B cell (primary cell): ENCODE results near the gene ATP9B. TPM values are rescaled to one million over a fixed set of nuclear protein-coding genes. Genes with fewer than 3 reads are reported as not detected.

Source experiments
- ATAC-seq: fragments of 200-7000 bp; cut with Tn5 transposase; one replicate; pipeline ENCODE4 v1.10.0; 2021; ENCODE audit warnings: low read depth, mild to moderate bottlenecking, moderate number of reproducible peaks, moderate library complexity
- CTCF ChIA-PET: fragments of 350-600 bp; sonication (Branson Sonifier 250); formaldehyde crosslinking; loops from one replicate; lab custom pipeline; 2021; ENCODE audit warnings: antibody characterized with exemption, inconsistent platforms; lab: Charles Lee
- POLR2A ChIA-PET: fragments of 350-600 bp; sonication (Branson Sonifier 250); formaldehyde crosslinking; loops from one replicate; lab custom pipeline; 2021; ENCODE audit warnings: antibody characterized with exemption; lab: Charles Lee
- DNase-seq: peaks from one replicate; pipeline ENCODE4 v3.0.0; 2013
- H2AFZ ChIP-seq: 2 replicates; pipeline ENCODE4 v1.6.1; 2012; ENCODE audit warnings: mild to moderate bottlenecking, low read depth, low read length; ENCODE audit not compliant: insufficient read depth, poor library complexity, severe bottlenecking
- H3K27ac ChIP-seq, 2 donors: 1 replicate in 1 of 2; 2 replicates in 1 of 2; pipeline ENCODE4 v1.5.1; 2012 to 2013; ENCODE audit warnings: low read length in 2 of 2, mild to moderate bottlenecking in 2 of 2, moderate library complexity in 1 of 2
- H3K27me3 ChIP-seq, 4 experiments: fragments of 200-600 bp in 1 of 4; sonication (generic) in 1 of 4; replicated peaks in 1 of 4; 1 replicate in 2 of 4; 2 replicates in 2 of 4; pipeline versions ENCODE4 v1.6.1 to v1.7.0; 2013 to 2016; ENCODE audit warnings: low read length in 3 of 4, mild to moderate bottlenecking in 2 of 4, mixed read lengths in 1 of 4, moderate library complexity in 1 of 4; ENCODE audit not compliant: insufficient read depth in 4 of 4, control insufficient read depth in 3 of 4; ENCODE audit errors: control extremely low read depth in 1 of 4
- H3K36me3 ChIP-seq, 2 experiments: replicated peaks in 1 of 2; 1 replicate in 1 of 2; 2 replicates in 1 of 2; pipeline versions ENCODE4 v1.6.1 to v1.7.1; 2013; ENCODE audit warnings: low read length in 1 of 2; ENCODE audit not compliant: insufficient read depth in 2 of 2, control insufficient read depth in 1 of 2; ENCODE audit errors: control extremely low read depth in 1 of 2, extremely low read depth in 1 of 2
- H3K4me1 ChIP-seq, 2 donors: fragments of 200-600 bp in 1 of 2; sonication (generic) in 1 of 2; 1 replicate in 1 of 2; 2 replicates in 1 of 2; pipeline versions ENCODE4 v1.5.1 to v1.6.1; 2013 to 2017; ENCODE audit warnings: low read length in 2 of 2; ENCODE audit not compliant: control insufficient read depth in 2 of 2, insufficient read depth in 2 of 2
- H3K4me2 ChIP-seq: replicated peaks from 2 replicates; pipeline ENCODE3; 2012; ENCODE audit warnings: mild to moderate bottlenecking, low read depth, low read length; ENCODE audit not compliant: poor library complexity, severe bottlenecking
- H3K4me3 ChIP-seq, 5 experiments: fragments of 200-600 bp in 1 of 5; sonication (generic) in 1 of 5; 1 replicate in 3 of 5; 2 replicates in 2 of 5; pipeline versions ENCODE4 v1.5.1 to v1.7.0; 2011 to 2016; ENCODE audit warnings: low read length in 4 of 5, mild to moderate bottlenecking in 4 of 5, low read depth in 2 of 5, control low read depth in 1 of 5, moderate library complexity in 1 of 5; ENCODE audit not compliant: insufficient read depth in 1 of 5; ENCODE audit errors: control extremely low read depth in 1 of 5, extremely low read depth in 1 of 5
- H3K79me2 ChIP-seq: fragments of 200-600 bp; sonication (generic); one replicate; pipeline ENCODE4 v1.6.0; 2016; ENCODE audit warnings: low read length; ENCODE audit not compliant: control insufficient read depth, insufficient read depth
- H3K9ac ChIP-seq: fragments of 200-600 bp; sonication (generic); 2 replicates; pipeline ENCODE4 v1.6.1; 2017; ENCODE audit warnings: mild to moderate bottlenecking, low read length, moderate library complexity
- H3K9me3 ChIP-seq, 3 donors: one replicate each; pipeline versions ENCODE4 v1.6.1 to v1.7.1; 2013; ENCODE audit warnings: low read length in 2 of 3; ENCODE audit not compliant: control insufficient read depth in 2 of 3, insufficient read depth in 1 of 3; ENCODE audit errors: control extremely low read depth in 1 of 3
- H4K20me1 ChIP-seq: 2 replicates; pipeline ENCODE4 v1.6.0; 2012; ENCODE audit warnings: mild to moderate bottlenecking, low read length; ENCODE audit not compliant: insufficient read depth, control insufficient read depth, poor library complexity, severe bottlenecking
- H3K27ac Mint-ChIP-seq: one replicate; pipeline ENCODE4 v1.8.0; 2021; ENCODE audit warnings: mixed read lengths
- H3K27me3 Mint-ChIP-seq: one replicate; pipeline ENCODE4 v1.8.0; 2021; ENCODE audit warnings: mixed read lengths
- H3K4me1 Mint-ChIP-seq: one replicate; pipeline ENCODE4 v1.8.0; 2021; ENCODE audit warnings: mixed read lengths
- H3K4me3 Mint-ChIP-seq: one replicate; pipeline ENCODE4 v1.8.0; 2021; ENCODE audit warnings: mixed read lengths
- H3K9me3 Mint-ChIP-seq: one replicate; pipeline ENCODE4 v1.8.0; 2022; ENCODE audit warnings: mixed read lengths; ENCODE audit not compliant: insufficient read depth
- CTCF ChIP-seq: fragments of 200-600 bp; IDR thresholded peaks from one replicate; pipeline ENCODE4 v1.8.0; 2022; ENCODE audit warnings: antibody characterized with exemption, mild to moderate bottlenecking
- EZH2 ChIP-seq: IDR thresholded peaks from 2 replicates; pipeline ENCODE4 v1.6.1; 2012; ENCODE audit warnings: borderline replicate concordance, low read depth, mild to moderate bottlenecking, moderate library complexity, low read length; ENCODE audit not compliant: insufficient read depth, poor library complexity, severe bottlenecking
- WGBS: methylation state at CpG from one replicate; pipeline ENCODE4 v1.1.5; 2013; ENCODE audit warnings: missing lambda C conversion rate; ENCODE audit not compliant: insufficient coverage; 5-methylcytosine and 5-hydroxymethylcytosine counted together
- intact Hi-C: fragments of 100-400 bp; cut with micrococcal nuclease; formaldehyde crosslinking; loops from one replicate; pipeline ENCODE4 v1.10.0; 2022
- polyA plus RNA-seq: library from polyadenylated mRNA; depleted of rRNA; stranded (reverse); fragments of >200 nt; gene quantifications from 2 replicates; pipeline ENCODE4 v1.2.3, GENCODE V29; 2012
- total RNA-seq, 2 donors: library from RNA; stranded (reverse); fragments of 120-200 nt in 1 of 2; gene quantifications; 1 replicate in 1 of 2; 2 replicates in 1 of 2; pipeline versions ENCODE4 v1.2.3 to v1.2.4, GENCODE V29; 2013 to 2022

ATP9B gene
- total and polyA plus RNA-seq, 2 donors (not counting 1 experiment from before 2014, with no cell fraction given): 34.3 to 71.7 TPM

DNA sequence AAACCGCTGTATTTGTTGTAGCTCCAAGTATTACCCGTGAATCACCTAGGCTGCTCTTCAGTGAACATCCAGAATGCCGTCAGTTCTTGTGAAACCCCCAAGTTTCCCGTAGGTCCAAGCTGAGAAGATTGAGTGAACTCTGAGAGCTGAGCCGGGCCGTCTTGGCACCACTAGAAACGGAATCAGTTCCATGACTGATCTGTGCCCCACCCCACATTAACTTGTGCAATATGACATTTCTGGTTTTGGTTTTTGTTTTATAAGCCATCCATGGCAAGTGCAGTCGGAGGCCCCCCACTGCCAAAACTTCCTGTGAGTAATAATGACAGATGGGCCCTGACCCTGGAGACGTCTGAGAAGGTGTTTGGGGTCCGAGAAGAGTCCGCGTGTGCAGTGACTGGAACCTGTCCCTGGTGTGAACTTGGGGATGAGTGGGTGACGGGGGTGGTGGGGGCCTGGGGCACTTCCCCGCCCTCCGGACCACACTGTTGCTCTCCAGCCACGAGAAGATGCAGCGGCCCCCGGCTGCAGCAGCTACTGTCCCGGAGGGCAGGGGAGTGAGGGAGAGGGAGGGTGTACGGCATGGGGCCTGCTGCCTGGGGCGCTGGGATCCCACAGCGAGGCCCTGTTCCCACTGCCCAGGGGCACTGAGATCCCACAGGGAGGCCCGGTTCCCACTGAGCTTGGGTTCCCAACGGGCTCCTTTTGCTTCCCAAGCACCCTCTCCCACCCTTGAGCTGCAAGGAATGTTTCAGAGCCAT is 353.0 kb downstream of the ATP9B start:
- 70% methylated on average over 10 of the region's 24 CpGs for WGBS
- H3K27ac ChIP-seq: no peak overlapping the region
- intact Hi-C loops: no loop called here
- Mint-ChIP-seq H3K9me3 (no peaks in the 10 kb centered on the region), H3K4me3 (peak overlapping the region; percentile 35), H3K4me1 (peaks cover 46% of the 10 kb centered on the region), H3K27me3 (no peaks in the 10 kb centered on the region), H3K27ac (peak overlapping the region; percentile 50)
- peak overlapping the region; percentile 36 for H3K4me2 ChIP-seq
- peak; percentile 33 for ATAC-seq
- peaks cover 96% of the 10 kb centered on the region for H3K79me2 ChIP-seq
- POLR2A ChIA-PET: no interaction called here
- H4K20me1 ChIP-seq: peaks cover 97% of the 10 kb centered on the region
- no peaks in the 10 kb centered on the region for H3K27me3 ChIP-seq
- no peak overlapping the region for H3K4me3 ChIP-seq
- peaks cover 2 to 66% of the 10 kb centered on the region in 2 experiments for H3K36me3 ChIP-seq
- CTCF ChIA-PET: interaction anchor here (1.1 to 1.5 kb wide), 3 partner anchors 16 to 107 kb away, joined by 3 read pairs; no protein-coding TSS in a partner anchor
- DNase-seq: no peak
- H2AFZ ChIP-seq: no peak overlapping the region
- H3K9me3 ChIP-seq: no peaks in the 10 kb centered on the region
- TF ChIP-seq CTCF: no peak
- no peak for TF ChIP-seq EZH2
- no peak overlapping the region for H3K9ac ChIP-seq
- H3K4me1 ChIP-seq: peaks cover 0 to 12% of the 10 kb centered on the region in 2 donors

DNA sequence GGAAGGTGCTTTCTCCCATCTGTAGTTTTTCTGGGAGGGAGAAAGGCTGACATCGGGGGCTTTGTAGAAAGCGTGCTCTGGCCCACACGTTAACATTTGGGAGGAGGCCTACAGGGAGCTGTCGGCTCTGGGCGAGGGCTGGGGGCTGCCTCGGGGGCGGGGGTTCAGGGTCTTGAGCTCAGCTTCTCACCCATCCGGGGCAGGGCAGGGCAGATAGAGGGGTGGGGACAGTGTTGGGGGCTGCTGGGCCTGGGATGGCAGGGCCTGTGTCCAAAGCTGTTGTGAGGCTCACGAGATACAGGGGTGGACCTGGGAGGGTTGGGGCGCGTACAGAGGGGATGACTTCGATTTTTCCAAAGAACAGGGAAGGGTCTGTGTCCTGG is 353.6 kb downstream of the ATP9B start:
- ChIA-PET POLR2A (no interaction called here), CTCF (interaction anchor here (1.5 kb wide), 1 partner anchor 26 kb away, joined by 3 read pairs; no protein-coding TSS in a partner anchor)
- H3K9me3 ChIP-seq: no peaks in the 10 kb centered on the region
- no peak overlapping the region for H3K4me2 ChIP-seq
- H3K36me3 ChIP-seq: peaks cover 2 to 66% of the 10 kb centered on the region in 2 experiments
- H3K4me3 ChIP-seq: no peak overlapping the region
- DNase-seq: no peak
- intact Hi-C loops: no loop called here
- H3K27ac ChIP-seq: no peak overlapping the region
- Mint-ChIP-seq H3K9me3 (no peaks in the 10 kb centered on the region), H3K4me3 (no peak overlapping the region), H3K4me1 (peaks cover 46% of the 10 kb centered on the region), H3K27me3 (no peaks in the 10 kb centered on the region), H3K27ac (peak overlapping the region; percentile 10)
- ATAC-seq: no peak
- no peak for TF ChIP-seq CTCF
- TF ChIP-seq EZH2: no peak
- peaks cover 0 to 12% of the 10 kb centered on the region in 2 donors for H3K4me1 ChIP-seq
- no peaks in the 10 kb centered on the region for H3K27me3 ChIP-seq
- H2AFZ ChIP-seq: no peak overlapping the region
- no peak overlapping the region for H3K9ac ChIP-seq
- WGBS: 91% methylated on average over 12 of the region's 12 CpGs
- peaks cover 100% of the 10 kb centered on the region for H4K20me1 ChIP-seq
- peaks cover 100% of the 10 kb centered on the region for H3K79me2 ChIP-seq
